Prostate gland (tissue), 2 donors: ENCODE measurements around the gene VAMP4.

Experiments used
- POLR2A ChIP-seq: fragments of 450-650 bp; IDR thresholded peaks from one replicate; pipeline ENCODE4 v1.6.1; 2016; ENCODE audit warnings: antibody characterized with exemption, mild to moderate bottlenecking
- TF ChIP-seq, protein P1 (sequence below), 4 experiments: fragments of 200-600 bp in 2 of 4; fragments of 450-650 bp in 2 of 4; sonication (generic) in 2 of 4; IDR thresholded peaks; 1 replicate in 3 of 4; 2 replicates in 1 of 4; pipeline ENCODE4 v1.5.1; 2016 to 2019; ENCODE audit warnings: antibody characterized with exemption in 4 of 4, mild to moderate bottlenecking in 2 of 4, moderate library complexity in 2 of 4

DNA sequence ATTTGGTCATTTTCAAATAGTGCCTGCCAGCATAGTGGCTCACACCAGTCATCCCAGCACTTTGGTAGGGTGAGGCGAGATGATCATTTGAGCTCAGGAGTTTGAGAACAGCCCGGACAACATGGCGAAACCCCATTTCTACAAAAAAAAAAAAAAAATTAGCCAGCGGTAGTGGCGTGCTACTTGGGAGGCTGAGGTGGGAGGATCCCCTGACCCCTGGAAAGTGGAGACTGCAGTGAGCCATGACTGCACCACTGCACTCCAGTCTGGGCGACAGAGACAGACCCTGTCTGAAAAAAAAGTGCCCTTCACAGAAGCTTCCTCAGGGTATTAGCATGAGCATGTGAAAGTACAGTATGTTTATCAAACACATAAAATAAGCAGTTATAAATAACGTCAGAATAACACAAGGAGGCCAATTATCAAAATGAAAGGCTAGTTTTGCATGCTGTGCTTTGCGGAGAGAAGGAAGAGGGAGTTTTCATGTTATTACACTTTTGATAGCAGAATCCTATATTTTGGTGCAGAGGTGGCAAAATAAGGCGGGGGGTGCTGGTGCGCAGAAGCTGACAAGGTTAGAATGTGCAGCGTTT lies 38.8 kb upstream of the VAMP4 start:
- TF ChIP-seq, protein P1, sequence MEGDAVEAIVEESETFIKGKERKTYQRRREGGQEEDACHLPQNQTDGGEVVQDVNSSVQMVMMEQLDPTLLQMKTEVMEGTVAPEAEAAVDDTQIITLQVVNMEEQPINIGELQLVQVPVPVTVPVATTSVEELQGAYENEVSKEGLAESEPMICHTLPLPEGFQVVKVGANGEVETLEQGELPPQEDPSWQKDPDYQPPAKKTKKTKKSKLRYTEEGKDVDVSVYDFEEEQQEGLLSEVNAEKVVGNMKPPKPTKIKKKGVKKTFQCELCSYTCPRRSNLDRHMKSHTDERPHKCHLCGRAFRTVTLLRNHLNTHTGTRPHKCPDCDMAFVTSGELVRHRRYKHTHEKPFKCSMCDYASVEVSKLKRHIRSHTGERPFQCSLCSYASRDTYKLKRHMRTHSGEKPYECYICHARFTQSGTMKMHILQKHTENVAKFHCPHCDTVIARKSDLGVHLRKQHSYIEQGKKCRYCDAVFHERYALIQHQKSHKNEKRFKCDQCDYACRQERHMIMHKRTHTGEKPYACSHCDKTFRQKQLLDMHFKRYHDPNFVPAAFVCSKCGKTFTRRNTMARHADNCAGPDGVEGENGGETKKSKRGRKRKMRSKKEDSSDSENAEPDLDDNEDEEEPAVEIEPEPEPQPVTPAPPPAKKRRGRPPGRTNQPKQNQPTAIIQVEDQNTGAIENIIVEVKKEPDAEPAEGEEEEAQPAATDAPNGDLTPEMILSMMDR (IDR thresholded peaks at IDR 0.05): no peak
- no peak for TF ChIP-seq POLR2A
